GM13976 (cell line): ENCODE results near the gene CNTNAP5.

ENCODE experiments used
- DNase-seq: peaks from one replicate; pipeline ENCODE4 v3.0.0; 2012; ENCODE audit warnings: low spot score
- in situ Hi-C: fragments of 300-500 bp; cut with MboI; formaldehyde crosslinking; loops from one replicate; pipeline ENCODE4 v1.12.0; 2022; ENCODE audit warnings: low sequenced_read_pairs, mixed read lengths, inconsistent platforms; ENCODE audit not compliant: unreplicated experiment
- TF ChIP-seq, protein P1 (sequence below): IDR thresholded peaks from 2 replicates; pipeline ENCODE4 v1.5.1; 2012; ENCODE audit warnings: borderline replicate concordance, mild to moderate bottlenecking; ENCODE audit not compliant: insufficient read depth; ENCODE audit errors: extremely low read depth, missing control alignments, control extremely low read depth

The CNTNAP5 gene

DNA sequence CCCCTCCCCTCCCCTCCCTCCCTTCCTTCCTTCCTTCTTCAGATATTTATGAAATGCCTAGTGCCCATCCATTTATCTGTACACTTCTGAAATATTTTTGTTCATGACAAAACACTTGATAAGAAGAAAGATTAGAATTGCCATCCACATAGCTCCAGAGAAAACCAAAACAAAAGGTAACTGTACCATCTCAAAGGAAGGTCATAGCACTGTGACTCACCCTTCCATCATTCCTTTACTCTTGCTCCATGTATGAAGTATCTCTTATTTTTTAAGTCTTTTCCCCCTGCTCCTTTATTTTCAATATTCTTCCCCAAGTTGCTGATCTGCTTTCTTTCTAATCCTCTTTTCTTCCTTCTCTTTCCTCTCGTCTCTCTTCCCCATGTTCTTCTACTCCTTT, 9.9 kb downstream of the CNTNAP5 start:
- TF ChIP-seq, protein P1, sequence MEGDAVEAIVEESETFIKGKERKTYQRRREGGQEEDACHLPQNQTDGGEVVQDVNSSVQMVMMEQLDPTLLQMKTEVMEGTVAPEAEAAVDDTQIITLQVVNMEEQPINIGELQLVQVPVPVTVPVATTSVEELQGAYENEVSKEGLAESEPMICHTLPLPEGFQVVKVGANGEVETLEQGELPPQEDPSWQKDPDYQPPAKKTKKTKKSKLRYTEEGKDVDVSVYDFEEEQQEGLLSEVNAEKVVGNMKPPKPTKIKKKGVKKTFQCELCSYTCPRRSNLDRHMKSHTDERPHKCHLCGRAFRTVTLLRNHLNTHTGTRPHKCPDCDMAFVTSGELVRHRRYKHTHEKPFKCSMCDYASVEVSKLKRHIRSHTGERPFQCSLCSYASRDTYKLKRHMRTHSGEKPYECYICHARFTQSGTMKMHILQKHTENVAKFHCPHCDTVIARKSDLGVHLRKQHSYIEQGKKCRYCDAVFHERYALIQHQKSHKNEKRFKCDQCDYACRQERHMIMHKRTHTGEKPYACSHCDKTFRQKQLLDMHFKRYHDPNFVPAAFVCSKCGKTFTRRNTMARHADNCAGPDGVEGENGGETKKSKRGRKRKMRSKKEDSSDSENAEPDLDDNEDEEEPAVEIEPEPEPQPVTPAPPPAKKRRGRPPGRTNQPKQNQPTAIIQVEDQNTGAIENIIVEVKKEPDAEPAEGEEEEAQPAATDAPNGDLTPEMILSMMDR = no peak

DNA sequence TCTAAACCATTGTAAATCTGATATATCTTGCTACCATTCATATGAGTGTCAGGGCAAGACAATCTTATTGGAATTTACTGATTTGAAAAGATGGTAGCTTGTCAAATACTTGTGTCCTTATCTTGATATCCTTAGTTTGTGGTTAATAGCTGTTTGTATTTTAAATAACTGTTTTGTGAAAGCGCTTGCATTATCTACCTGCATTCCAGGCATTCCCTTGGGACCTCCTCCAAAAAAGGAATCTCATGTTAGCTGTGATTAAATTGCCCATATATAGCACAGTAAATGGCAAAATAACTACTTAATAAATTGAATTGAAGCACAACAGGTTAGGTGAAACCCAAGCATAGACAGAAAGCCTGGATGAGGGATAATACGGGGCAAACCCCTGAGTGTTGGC, 13.9 kb downstream of the CNTNAP5 start:
- TF ChIP-seq, protein P1 = no peak
- in situ Hi-C loops = no loop called here
- no peak for DNase-seq

More for the DNA sequence above, 9.9 kb downstream of the CNTNAP5 start:
- no peak for DNase-seq
- in situ Hi-C loops = no loop called here

DNA sequence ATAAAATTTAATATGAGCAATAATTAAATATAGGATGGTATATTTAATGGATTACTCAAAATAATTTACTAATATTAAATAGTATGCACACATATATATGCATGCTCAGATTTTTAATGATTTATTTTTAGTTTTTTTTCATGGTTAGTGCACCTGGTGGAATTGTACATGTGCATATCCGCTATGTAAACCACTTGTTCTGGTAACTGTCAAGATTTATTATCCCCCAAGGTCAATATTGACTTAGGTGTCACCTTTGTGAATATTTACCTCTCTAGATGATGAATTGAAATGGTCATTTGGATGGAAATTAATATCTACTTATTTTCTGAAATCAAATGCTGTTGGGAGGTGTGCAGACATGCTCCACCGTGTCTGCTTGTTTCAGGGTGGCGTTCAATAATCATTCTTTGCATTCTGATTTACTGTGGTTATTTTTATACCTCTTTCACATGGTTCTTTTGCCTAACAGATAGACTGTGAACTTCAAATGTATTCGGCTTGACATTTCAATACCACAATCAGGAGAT, 14.7 kb downstream of the CNTNAP5 start:
- no peak for DNase-seq
- in situ Hi-C loops = no loop called here
- TF ChIP-seq, protein P1 = no peak

DNA sequence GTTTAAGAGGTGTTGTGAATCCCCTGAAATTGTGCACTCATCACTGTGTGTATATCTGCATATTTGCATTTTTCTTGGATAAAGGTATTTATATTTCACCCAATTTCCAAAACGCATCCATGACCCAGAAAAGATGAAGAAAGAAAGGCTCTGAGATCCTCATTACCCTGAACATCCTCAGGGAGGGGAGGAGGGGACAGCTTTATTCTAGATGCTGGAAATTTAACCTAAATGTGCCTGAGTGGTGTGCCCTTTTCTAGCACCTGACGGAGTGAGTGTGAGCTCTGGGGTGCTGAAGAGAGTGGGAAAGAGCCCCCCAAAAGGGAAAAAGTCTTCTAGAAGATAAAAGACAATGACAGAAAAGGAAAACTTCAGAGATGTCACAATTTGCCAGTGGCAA, 20.8 kb downstream of the CNTNAP5 start:
- TF ChIP-seq, protein P1 = no peak
- in situ Hi-C loops = no loop called here
- DNase-seq = no peak

DNA sequence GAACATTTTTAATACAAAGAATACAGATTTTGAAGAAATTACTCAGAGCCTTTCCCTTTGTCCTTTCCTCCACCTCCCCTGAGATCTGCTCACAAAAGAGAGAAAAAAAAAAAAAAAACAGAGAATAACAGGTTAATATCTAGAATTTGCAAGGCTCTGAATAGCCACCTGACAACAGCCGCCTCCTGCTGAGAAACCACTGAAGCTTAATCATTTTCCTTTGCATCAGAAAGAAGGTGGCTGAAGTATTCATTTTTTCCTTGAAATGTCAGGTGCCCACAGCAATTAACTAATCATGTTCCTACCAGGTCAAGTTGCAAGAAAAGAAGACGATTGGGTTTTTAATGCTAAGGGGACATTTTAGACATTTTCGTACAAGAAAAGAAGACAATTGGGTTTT, 21.2 kb downstream of the CNTNAP5 start:
- DNase-seq = no peak
- in situ Hi-C loops = no loop called here
- TF ChIP-seq, protein P1 = no peak

DNA sequence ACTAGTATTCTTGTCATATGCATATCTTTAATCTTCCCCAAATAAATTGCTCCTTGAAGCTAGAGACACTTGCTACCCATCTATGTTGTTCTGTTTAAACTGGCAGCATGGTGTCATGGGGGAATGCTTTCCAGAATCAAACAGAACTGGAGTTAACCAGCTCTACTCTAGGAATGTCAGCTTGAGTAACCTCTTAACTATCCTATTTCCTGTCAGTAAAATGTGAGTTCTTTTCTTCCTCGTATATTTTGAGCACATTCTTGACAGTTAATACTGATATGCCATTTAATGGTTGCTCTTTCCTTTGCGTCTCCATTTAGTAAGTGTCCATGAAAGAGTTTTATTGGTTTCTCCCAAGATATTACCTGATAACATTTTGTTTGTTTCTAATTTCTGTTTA, 23.0 kb downstream of the CNTNAP5 start:
- DNase-seq = no peak
- in situ Hi-C loops = no loop called here
- TF ChIP-seq, protein P1 = no peak

DNA sequence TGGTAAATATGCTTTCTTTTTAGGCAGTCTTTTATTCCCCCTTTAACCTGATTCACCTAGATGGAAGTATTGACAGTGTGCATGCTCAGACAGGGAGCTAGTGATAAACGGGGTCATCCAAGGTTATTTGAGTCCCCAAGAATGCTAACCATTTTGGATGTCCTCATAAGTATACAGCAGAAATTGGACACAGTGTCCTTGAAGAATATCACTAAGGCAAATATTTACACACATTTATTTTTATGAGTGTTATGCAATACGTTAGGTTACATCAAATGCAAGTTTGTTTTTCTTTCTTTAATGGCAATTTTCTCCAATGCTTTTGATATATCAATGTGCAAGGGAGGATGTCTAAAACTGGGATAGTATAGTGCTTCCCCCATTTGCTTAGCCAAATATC, 23.6 kb downstream of the CNTNAP5 start:
- TF ChIP-seq, protein P1 = no peak
- DNase-seq = no peak
- in situ Hi-C loops = no loop called here
